Psoas muscle (tissue), 8 donors: Measurements from ENCODE around the gene XPO4. TPM values are rescaled to one million over a fixed set of nuclear protein-coding genes. Genes with fewer than 3 reads are reported as not detected.

Source experiments
- ATAC-seq, 4 donors: fragments of 200-7000 bp; cut with Tn5 transposase; one replicate each; pipeline ENCODE4 v1.9.1; 2020; ENCODE audit warnings: moderate library complexity in 3 of 4, mild to moderate bottlenecking in 2 of 4
- DNase-seq, 2 donors: peaks; one replicate each; pipeline ENCODE4 v3.0.0-alpha.2; 2020
- H3K27ac ChIP-seq: fragments of 200-600 bp; one replicate; pipeline ENCODE4 v1.8.0; 2022
- H3K27me3 ChIP-seq, 3 donors: fragments of 200-600 bp in 1 of 3; one replicate each; pipeline versions ENCODE4 v1.6.1 to v1.8.0; 2013 to 2022; ENCODE audit warnings: low read length in 2 of 3, mild to moderate bottlenecking in 2 of 3, moderate library complexity in 1 of 3; ENCODE audit not compliant: insufficient read depth in 3 of 3
- H3K36me3 ChIP-seq, 2 donors: fragments of 200-600 bp in 1 of 2; one replicate each; pipeline versions ENCODE4 v1.6.1 to v1.8.0; 2013 to 2022; ENCODE audit warnings: low read depth in 1 of 2, mild to moderate bottlenecking in 1 of 2, moderate library complexity in 1 of 2; ENCODE audit not compliant: insufficient read depth in 1 of 2
- H3K4me1 ChIP-seq: fragments of 200-600 bp; one replicate; pipeline ENCODE4 v1.8.0; 2022
- H3K4me3 ChIP-seq: fragments of 200-600 bp; one replicate; pipeline ENCODE4 v1.8.0; 2022; ENCODE audit warnings: mild to moderate bottlenecking
- H3K9me3 ChIP-seq: fragments of 200-600 bp; one replicate; pipeline ENCODE4 v1.8.0; 2022
- CTCF ChIP-seq: fragments of 200-600 bp; IDR thresholded peaks from one replicate; pipeline ENCODE4 v1.8.0; 2022; ENCODE audit warnings: antibody characterized with exemption
- WGBS, 3 donors: extraction: QIAGEN DNeasy Blood & Tissue Kit; methylation state at CpG; one replicate each; pipeline versions ENCODE4 v1.1.6 to v1.1.7; 2013; 5-methylcytosine and 5-hydroxymethylcytosine counted together
- intact Hi-C, 2 donors: fragments of 100-400 bp; cut with DNase I; formaldehyde crosslinking; loops; one replicate each; pipeline versions ENCODE4 v1.11.0 to v1.14.2; 2022
- polyA plus RNA-seq, 3 donors: library from polyadenylated mRNA; stranded (reverse); fragments of 200-250 nt; gene quantifications; one replicate each; pipeline ENCODE4 v1.2.3, GENCODE V29; 2013
- total RNA-seq, 4 donors: library from RNA; stranded (reverse); fragmentation: NEBNext Ultra II Directional in 2 of 4; extraction: Animal tissue kit (Norgen Biotek cat#: 25700) in 2 of 4; gene quantifications; one replicate each; pipeline versions ENCODE4 v1.2.1 to v1.2.4, GENCODE V29; 2021 to 2023
- donor health status: healthy with polysubstance abuse.
- donor health status: DM: no; HTN: no; CAD: no; lungs with moderate emphysema.
- donor health status: Bipolar disorder and iron deficiency.
- donor health status: healthy.
- donor health status: DM: yes; HTN: yes; CAD: no.
- donor health status: DM: no; HTN: no; CAD: no.
- donor health status: DM: no; HTN: no; CAD: no.
- donor health status: DM: yes; HTN: yes; CAD: no.

XPO4 gene
- total and polyA plus RNA-seq, 7 donors = 3.9 to 67.2 (median 12.2) TPM

GRCh38 chr13:20782116-20782708 lies 120.3 kb downstream of the XPO4 start:
- intact Hi-C loops = no loop called here
- peaks cover 7 to 80% of the 10 kb centered on the region in 2 donors for H3K36me3 ChIP-seq
- WGBS, 3 donors = 72 to 87% (median 73%) methylated on average over 3 of the region's 3 CpGs

GRCh38 chr13:20780317-20780716 lies 122.2 kb downstream of the XPO4 start:
- no peaks in the 10 kb centered on the region for H3K9me3 ChIP-seq
- no peaks in the 10 kb centered on the region for H3K27me3 ChIP-seq
- 70 to 86% (median 82%) methylated on average over 1 of the region's 1 CpG for WGBS, 3 donors
- no peak overlapping the region for H3K27ac ChIP-seq
- intact Hi-C loops = no loop called here
- DNase-seq (no peak), ATAC-seq (no peak)
- no peak for TF ChIP-seq CTCF
- H3K36me3 ChIP-seq = peaks cover 5 to 63% of the 10 kb centered on the region in 2 donors
- H3K4me1 ChIP-seq = peaks cover 3% of the 10 kb centered on the region
- H3K4me3 ChIP-seq = no peak overlapping the region

More at GRCh38 chr13:20782116-20782708, 120.3 kb downstream of the XPO4 start:
- no peak for ATAC-seq
- no peak for DNase-seq
- Histone ChIP-seq H3K4me3 (no peak overlapping the region), H3K27ac (no peak overlapping the region), H3K4me1 (peaks cover 3% of the 10 kb centered on the region), H3K27me3 (no peaks in the 10 kb centered on the region), H3K9me3 (no peaks in the 10 kb centered on the region)
- TF ChIP-seq CTCF = no peak

GRCh38 chr13:20779405-20779804 lies 123.1 kb downstream of the XPO4 start:
- peaks cover 3% of the 10 kb centered on the region for H3K4me1 ChIP-seq
- H3K4me3 ChIP-seq = no peak overlapping the region
- intact Hi-C loops = loop anchor here in 1 of 2 donors (10.0 kb wide), 1 partner anchor 255 kb away; the partner anchor contains the start of gene CRYL1
- 83 to 92% (median 88%) methylated on average over 7 of the region's 7 CpGs for WGBS, 3 donors
- no peak overlapping the region for H3K27ac ChIP-seq
- no peak for ATAC-seq
- no peak for TF ChIP-seq CTCF
- H3K36me3 ChIP-seq = peaks cover 5 to 54% of the 10 kb centered on the region in 2 donors
- DNase-seq = no peak
- no peaks in the 10 kb centered on the region for H3K27me3 ChIP-seq
- no peaks in the 10 kb centered on the region for H3K9me3 ChIP-seq

GRCh38 chr13:20778311-20778710 lies 124.2 kb downstream of the XPO4 start:
- intact Hi-C loops = loop anchor here in 1 of 2 donors (10.0 kb wide), 1 partner anchor 254 kb away; the partner anchor contains the start of gene CRYL1
- peaks cover 5 to 43% of the 10 kb centered on the region in 2 donors for H3K36me3 ChIP-seq
- no peak overlapping the region for H3K4me3 ChIP-seq
- peaks cover 3% of the 10 kb centered on the region for H3K4me1 ChIP-seq
- whole genome bisulfite sequencing, 3 donors = 90 to 96% (median 93%) methylated on average over 1 of the region's 1 CpG
- H3K27me3 ChIP-seq = no peaks in the 10 kb centered on the region
- no peaks in the 10 kb centered on the region for H3K9me3 ChIP-seq
- ATAC-seq (no peak), DNase-seq (no peak)
- TF ChIP-seq CTCF = no peak
- H3K27ac ChIP-seq = no peak overlapping the region
